GM12878 (cell line): Measurements from ENCODE around the gene MSH2. TPM values are rescaled to one million over a fixed set of nuclear protein-coding genes. Genes with fewer than 3 reads are reported as not detected.

Experiments used
- CREB1 ChIP-seq: IDR thresholded peaks from 2 replicates; pipeline ENCODE4 v1.6.1; 2012; ENCODE audit warnings: low read depth, mild to moderate bottlenecking, inconsistent platforms
- FOS ChIP-seq: IDR thresholded peaks from 3 replicates; pipeline ENCODE4 v1.6.1; 2011; ENCODE audit warnings: borderline replicate concordance; ENCODE audit not compliant: insufficient read length; ENCODE audit errors: extremely low read depth
- MEF2B ChIP-seq: fragments of 450-650 bp; IDR thresholded peaks from 2 replicates; pipeline ENCODE4 v1.6.1; 2018; ENCODE audit warnings: mild to moderate bottlenecking, moderate library complexity; ENCODE audit not compliant: partially characterized antibody, poor library complexity, severe bottlenecking
- NR2C2 ChIP-seq: IDR thresholded peaks from 2 replicates; pipeline ENCODE4 v1.6.1; 2011; ENCODE audit warnings: borderline replicate concordance, low read depth; ENCODE audit not compliant: control insufficient read depth, insufficient read length
- PML ChIP-seq: IDR thresholded peaks from 2 replicates; pipeline ENCODE4 v1.6.1; 2012; ENCODE audit warnings: low read length, inconsistent platforms
- POU2F2 ChIP-seq: IDR thresholded peaks from 3 replicates; pipeline ENCODE4 v1.6.1; 2011; ENCODE audit warnings: low read depth, mild to moderate bottlenecking, low read length, borderline replicate concordance
- RAD21 ChIP-seq: IDR thresholded peaks from 2 replicates; pipeline ENCODE4 v1.6.1; 2011; ENCODE audit warnings: mild to moderate bottlenecking, low read depth, low read length, moderate library complexity; ENCODE audit not compliant: insufficient read depth
- SREBF1 ChIP-seq: IDR thresholded peaks from 2 replicates; pipeline ENCODE4 v1.6.1; 2012; ENCODE audit warnings: mild to moderate bottlenecking, low read length
- ZBED1 ChIP-seq: IDR thresholded peaks from 2 replicates; pipeline ENCODE4 v1.6.1; 2016; ENCODE audit warnings: borderline replicate concordance
- ZNF384 ChIP-seq: IDR thresholded peaks from 2 replicates; pipeline ENCODE4 v1.6.1; 2012; ENCODE audit warnings: low read depth, mild to moderate bottlenecking, low read length, improper control_type of control experiment, borderline replicate concordance
- polyA plus RNA-seq, 11 experiments: library from polyadenylated mRNA; depleted of rRNA in 4 of 11; unstranded in 6 of 11; stranded (reverse) in 5 of 11; fragments of >200 nt; fragmentation: Nextera tagmentation in 4 of 11; fragmentation: Illumina TruSeq in 1 of 11; extraction: Ambion mirVana in 4 of 11; extraction: Trizol in 1 of 11; gene quantifications; 1 replicate in 1 of 11; 2 replicates in 10 of 11; pipeline versions ENCODE4 v1.2.1 to v1.2.3, GENCODE V29; 2011 to 2016; ENCODE audit warnings: inconsistent platforms in 2 of 11, missing spikeins in 2 of 11, low read depth in 1 of 11
- total RNA-seq, 4 experiments: library from RNA; depleted of rRNA in 3 of 4; stranded (reverse); fragments of >200 nt in 3 of 4; fragmentation: Illumina TruSeq in 1 of 4; extraction: Trizol in 1 of 4; gene quantifications; 2 replicates each; pipeline versions ENCODE4 v1.2.1 to v1.2.3, GENCODE V29; 2013 to 2021
- TF ChIP-seq, protein P1 (sequence below): fragments of 450-650 bp; IDR thresholded peaks from 2 replicates; pipeline ENCODE4 v1.6.1; 2017; ENCODE audit warnings: mild to moderate bottlenecking, moderate library complexity
- TF ChIP-seq, protein P2 (sequence below): IDR thresholded peaks from 2 replicates; pipeline ENCODE4 v1.6.1; 2011; ENCODE audit warnings: low read depth, mild to moderate bottlenecking, low read length, moderate library complexity, borderline replicate concordance; ENCODE audit errors: extremely low read depth

MSH2 gene
- total and polyA plus RNA-seq, 10 of the 15 experiments (the other 5 are each of a cell fraction or from before 2014, with no cell fraction given), result 24.3 to 94.4 (median 55.5) TPM

- TF ChIP-seq, protein P1, sequence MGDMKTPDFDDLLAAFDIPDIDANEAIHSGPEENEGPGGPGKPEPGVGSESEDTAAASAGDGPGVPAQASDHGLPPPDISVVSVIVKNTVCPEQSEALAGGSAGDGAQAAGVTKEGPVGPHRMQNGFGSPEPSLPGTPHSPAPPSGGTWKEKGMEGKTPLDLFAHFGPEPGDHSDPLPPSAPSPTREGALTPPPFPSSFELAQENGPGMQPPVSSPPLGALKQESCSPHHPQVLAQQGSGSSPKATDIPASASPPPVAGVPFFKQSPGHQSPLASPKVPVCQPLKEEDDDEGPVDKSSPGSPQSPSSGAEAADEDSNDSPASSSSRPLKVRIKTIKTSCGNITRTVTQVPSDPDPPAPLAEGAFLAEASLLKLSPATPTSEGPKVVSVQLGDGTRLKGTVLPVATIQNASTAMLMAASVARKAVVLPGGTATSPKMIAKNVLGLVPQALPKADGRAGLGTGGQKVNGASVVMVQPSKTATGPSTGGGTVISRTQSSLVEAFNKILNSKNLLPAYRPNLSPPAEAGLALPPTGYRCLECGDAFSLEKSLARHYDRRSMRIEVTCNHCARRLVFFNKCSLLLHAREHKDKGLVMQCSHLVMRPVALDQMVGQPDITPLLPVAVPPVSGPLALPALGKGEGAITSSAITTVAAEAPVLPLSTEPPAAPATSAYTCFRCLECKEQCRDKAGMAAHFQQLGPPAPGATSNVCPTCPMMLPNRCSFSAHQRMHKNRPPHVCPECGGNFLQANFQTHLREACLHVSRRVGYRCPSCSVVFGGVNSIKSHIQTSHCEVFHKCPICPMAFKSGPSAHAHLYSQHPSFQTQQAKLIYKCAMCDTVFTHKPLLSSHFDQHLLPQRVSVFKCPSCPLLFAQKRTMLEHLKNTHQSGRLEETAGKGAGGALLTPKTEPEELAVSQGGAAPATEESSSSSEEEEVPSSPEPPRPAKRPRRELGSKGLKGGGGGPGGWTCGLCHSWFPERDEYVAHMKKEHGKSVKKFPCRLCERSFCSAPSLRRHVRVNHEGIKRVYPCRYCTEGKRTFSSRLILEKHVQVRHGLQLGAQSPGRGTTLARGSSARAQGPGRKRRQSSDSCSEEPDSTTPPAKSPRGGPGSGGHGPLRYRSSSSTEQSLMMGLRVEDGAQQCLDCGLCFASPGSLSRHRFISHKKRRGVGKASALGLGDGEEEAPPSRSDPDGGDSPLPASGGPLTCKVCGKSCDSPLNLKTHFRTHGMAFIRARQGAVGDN, result peak; percentile 51; the same call in 1 of the 2 replicates
- TF ChIP-seq POU2F2 (peak; percentile 20; the same call in 1 of the 3 replicates), ZBED1 (no peak), MEF2B (peak; percentile 43), ZNF384 (peak; percentile 23; the same call in 1 of the 2 replicates), FOS (peak; percentile 73), RAD21 (no peak), PML (peak; percentile 82), SREBF1 (no peak), NR2C2 (no peak), CREB1 (peak; percentile 78)
- TF ChIP-seq, protein P2, sequence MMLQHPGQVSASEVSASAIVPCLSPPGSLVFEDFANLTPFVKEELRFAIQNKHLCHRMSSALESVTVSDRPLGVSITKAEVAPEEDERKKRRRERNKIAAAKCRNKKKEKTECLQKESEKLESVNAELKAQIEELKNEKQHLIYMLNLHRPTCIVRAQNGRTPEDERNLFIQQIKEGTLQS, result no peak
- TF ChIP-seq, all 136 proteins: peak for 50
Observed at GRCh38 chr2:47402805-47403608, at the start of gene MSH2 (continued).
